ENCODE results near the gene HOXA4. TPM values are rescaled to one million over a fixed set of nuclear protein-coding genes. Genes with fewer than 3 reads are reported as not detected.

HOXA4 gene
- total RNA-seq, 1 donor from 2014 or later, result 0.30 TPM

DNA sequence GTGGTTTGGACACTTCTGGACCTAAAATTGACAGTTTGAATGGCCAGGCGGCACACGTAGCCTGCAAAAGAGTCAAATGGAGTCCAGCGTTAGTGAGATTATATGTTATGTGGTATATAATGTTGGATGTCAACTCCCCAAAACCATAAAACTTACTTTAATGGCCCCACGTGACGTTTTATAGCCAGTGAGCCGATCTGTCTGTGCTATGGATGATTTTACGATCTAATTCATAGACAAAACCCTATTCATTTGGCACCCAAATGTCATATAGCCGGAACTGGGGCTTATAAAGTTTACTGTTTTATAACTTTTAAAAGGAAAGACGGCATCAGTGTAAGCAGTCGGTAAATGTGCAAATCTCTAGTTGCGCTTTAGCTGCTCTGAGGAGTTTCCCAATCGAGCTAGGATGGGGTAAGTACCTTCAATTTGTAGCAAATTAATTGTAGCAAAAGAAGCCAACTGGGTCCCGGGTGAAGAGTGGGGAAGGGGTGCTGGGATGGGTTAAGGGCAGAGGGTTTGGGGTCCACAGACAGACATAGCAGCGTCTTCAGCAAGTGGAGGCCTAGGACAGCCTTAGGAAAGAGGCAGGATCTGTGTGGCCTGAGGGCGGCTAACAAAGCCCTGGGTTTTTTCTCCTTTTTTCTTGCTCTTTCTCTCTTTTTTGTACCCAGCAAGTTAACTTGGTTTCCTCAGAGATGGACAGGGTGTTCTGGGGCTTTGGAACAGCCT is 9.7 kb upstream of the HOXA4 start:
- Mint-ChIP-seq H3K36me3 (ENCODE audit: low read depth) (peaks cover 1% of the 10 kb centered on the region), H3K27ac (ENCODE audit: unreplicated experiment) (no peak overlapping the region), H3K27me3 (ENCODE audit: low read depth) (peaks cover 86% of the 10 kb centered on the region), H3K9me3 (ENCODE audit: low read depth) (no peaks in the 10 kb centered on the region), H3K4me3 (ENCODE audit: unreplicated experiment) (no peak overlapping the region), H3K4me1 (ENCODE audit: low read depth) (peaks cover 10% of the 10 kb centered on the region)
- no peak for DNase-seq (ENCODE audit: low spot score)
- TF ChIP-seq, protein P1, sequence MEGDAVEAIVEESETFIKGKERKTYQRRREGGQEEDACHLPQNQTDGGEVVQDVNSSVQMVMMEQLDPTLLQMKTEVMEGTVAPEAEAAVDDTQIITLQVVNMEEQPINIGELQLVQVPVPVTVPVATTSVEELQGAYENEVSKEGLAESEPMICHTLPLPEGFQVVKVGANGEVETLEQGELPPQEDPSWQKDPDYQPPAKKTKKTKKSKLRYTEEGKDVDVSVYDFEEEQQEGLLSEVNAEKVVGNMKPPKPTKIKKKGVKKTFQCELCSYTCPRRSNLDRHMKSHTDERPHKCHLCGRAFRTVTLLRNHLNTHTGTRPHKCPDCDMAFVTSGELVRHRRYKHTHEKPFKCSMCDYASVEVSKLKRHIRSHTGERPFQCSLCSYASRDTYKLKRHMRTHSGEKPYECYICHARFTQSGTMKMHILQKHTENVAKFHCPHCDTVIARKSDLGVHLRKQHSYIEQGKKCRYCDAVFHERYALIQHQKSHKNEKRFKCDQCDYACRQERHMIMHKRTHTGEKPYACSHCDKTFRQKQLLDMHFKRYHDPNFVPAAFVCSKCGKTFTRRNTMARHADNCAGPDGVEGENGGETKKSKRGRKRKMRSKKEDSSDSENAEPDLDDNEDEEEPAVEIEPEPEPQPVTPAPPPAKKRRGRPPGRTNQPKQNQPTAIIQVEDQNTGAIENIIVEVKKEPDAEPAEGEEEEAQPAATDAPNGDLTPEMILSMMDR (IDR thresholded peaks at IDR 0.05), result no peak

DNA sequence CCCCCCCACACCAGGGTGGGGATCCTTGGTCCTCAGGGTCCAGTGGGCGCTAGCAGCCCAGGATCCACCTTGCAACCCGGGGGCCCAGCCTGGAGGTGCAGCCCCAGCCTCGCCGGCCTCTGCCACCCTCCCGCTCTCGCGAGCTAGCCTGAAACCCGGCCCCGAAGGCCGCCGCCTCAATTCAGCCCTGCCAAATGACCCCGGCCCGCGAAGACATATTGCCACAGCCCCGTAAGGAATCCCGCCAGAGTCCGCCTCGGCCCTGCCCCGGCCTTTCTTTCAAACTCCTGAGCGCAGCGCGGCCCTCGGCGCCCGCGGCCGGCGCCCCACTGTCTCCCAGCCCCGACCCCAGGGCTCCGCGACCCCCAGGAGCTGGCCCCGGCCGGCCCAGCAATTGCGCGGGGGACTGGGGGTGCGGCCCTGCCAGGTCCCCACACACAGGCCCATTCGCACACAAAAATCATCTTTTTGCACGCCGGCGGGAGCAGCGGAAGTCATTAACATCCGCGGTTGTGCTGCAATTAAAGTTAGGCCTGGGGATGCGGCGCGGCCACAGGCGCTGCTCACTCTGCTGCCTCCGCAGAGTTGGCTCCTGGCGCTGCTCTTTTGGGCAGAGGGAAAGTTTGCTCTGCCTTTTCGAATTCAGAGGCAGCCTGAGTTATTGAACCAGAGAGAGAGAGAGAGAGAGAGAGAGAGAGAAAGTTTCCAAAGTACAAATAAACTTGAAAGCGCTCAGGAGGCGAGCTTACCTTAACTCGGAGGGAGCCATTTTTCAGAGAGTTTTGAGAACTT is 9.0 kb upstream of the HOXA4 start:
- Mint-ChIP-seq H3K27ac (ENCODE audit: unreplicated experiment) (no peak overlapping the region), H3K4me3 (ENCODE audit: unreplicated experiment) (no peak overlapping the region), H3K36me3 (ENCODE audit: low read depth) (peaks cover 1% of the 10 kb centered on the region), H3K27me3 (ENCODE audit: low read depth) (peaks cover 88% of the 10 kb centered on the region), H3K4me1 (ENCODE audit: low read depth) (peaks cover 10% of the 10 kb centered on the region), H3K9me3 (ENCODE audit: low read depth) (no peaks in the 10 kb centered on the region)
- TF ChIP-seq, protein P1 (IDR thresholded peaks at IDR 0.05), result no peak
- no peak for DNase-seq (ENCODE audit: low spot score)

DNA sequence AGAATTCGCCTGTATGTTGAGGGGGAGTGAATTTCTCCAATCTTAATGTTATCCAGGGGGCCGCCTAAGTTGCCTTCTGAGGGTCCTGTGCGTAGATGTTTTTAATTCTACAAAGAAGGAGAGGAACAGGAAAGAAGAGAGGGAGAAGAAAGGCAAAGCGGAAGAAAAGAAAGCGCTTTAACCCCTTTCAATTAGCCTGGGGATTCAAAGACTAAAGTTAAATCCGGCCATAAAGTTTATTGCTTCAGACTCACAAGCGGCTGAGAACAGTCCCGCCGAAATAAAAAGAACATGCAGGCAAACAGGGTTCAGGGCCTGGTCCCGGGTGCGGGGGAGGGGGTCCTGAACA is 8.4 kb upstream of the HOXA4 start:
- Mint-ChIP-seq H3K4me3 (ENCODE audit: unreplicated experiment) (no peak overlapping the region), H3K4me1 (ENCODE audit: low read depth) (peaks cover 10% of the 10 kb centered on the region)

DNA sequence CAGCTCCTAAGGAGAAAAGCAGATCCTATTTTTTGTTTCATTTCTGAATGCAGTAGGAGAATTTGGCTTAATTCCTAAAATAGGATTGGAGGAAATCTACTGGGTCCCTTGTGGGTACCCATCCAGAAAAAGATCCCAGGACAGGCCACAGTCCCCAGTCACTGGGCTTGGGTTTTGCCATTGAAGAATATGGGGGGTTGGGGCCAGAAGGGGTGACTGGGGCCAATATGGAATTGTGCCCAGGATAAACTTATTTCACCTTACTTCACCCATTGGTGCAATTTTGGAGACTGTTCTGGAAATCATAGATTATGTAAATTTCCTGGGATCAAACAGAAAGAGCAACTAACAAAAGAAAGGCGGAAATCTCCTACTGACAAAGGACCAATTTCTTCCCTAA is 7.9 kb upstream of the HOXA4 start:
- H3K4me1 Mint-ChIP-seq (ENCODE audit: low read depth), result peaks cover 8% of the 10 kb centered on the region
- H3K27me3 Mint-ChIP-seq (ENCODE audit: low read depth), result peaks cover 89% of the 10 kb centered on the region
- no peak for DNase-seq (ENCODE audit: low spot score)
- TF ChIP-seq, protein P1 (IDR thresholded peaks at IDR 0.05), result no peak
- H3K4me3 Mint-ChIP-seq (ENCODE audit: unreplicated experiment), result no peak overlapping the region
- no peaks in the 10 kb centered on the region for H3K9me3 Mint-ChIP-seq (ENCODE audit: low read depth)
- no peak overlapping the region for H3K27ac Mint-ChIP-seq (ENCODE audit: unreplicated experiment)
- H3K36me3 Mint-ChIP-seq (ENCODE audit: low read depth), result peaks cover 1% of the 10 kb centered on the region

More for the DNA sequence above, 8.4 kb upstream of the HOXA4 start:
- no peaks in the 10 kb centered on the region for H3K9me3 Mint-ChIP-seq (ENCODE audit: low read depth)
- peaks cover 1% of the 10 kb centered on the region for H3K36me3 Mint-ChIP-seq (ENCODE audit: low read depth)
- H3K27me3 Mint-ChIP-seq (ENCODE audit: low read depth), result peaks cover 88% of the 10 kb centered on the region
- TF ChIP-seq, protein P1 (IDR thresholded peaks at IDR 0.05), result no peak
- DNase-seq (ENCODE audit: low spot score), result no peak
- no peak overlapping the region for H3K27ac Mint-ChIP-seq (ENCODE audit: unreplicated experiment)

DNA sequence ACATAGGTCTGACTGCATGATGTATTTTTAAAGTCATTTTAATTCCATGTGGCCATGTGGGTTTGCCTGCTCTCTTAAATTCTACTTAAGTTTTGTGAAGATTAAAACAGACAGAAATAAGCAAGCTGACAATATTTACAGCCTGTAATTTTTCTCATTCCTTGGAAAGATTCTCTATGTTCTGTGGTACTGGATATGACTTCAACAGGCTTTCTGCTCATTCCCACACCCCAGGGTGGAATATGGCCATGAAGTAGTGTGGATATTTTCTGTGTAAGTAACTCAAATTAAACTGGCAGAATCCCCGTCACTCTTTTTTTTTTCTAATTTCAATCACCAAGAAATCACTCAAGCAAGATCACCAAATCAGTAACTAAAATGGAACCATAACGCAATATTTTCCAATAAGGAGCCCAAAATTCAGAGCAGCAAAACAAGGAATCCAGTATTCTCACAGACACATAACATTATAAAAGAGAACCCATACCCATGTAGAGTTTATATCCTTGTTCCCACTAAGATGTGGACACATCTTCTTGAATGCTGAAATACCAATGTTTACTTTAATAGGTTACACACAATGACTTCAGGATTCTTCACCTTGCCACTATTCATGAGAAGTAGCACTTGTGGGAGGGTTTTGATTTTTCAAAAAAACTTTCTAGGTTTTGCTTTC is 7.2 kb upstream of the HOXA4 start:
- peaks cover 92% of the 10 kb centered on the region for H3K27me3 Mint-ChIP-seq (ENCODE audit: low read depth)
- no peak overlapping the region for H3K27ac Mint-ChIP-seq (ENCODE audit: unreplicated experiment)
- no peaks in the 10 kb centered on the region for H3K9me3 Mint-ChIP-seq (ENCODE audit: low read depth)
- DNase-seq (ENCODE audit: low spot score), result no peak
- no peak overlapping the region for H3K4me3 Mint-ChIP-seq (ENCODE audit: unreplicated experiment)
- peaks cover 5% of the 10 kb centered on the region for H3K4me1 Mint-ChIP-seq (ENCODE audit: low read depth)
- TF ChIP-seq, protein P1 (IDR thresholded peaks at IDR 0.05), result no peak
- H3K36me3 Mint-ChIP-seq (ENCODE audit: low read depth), result peaks cover 1% of the 10 kb centered on the region

Measured in chondrocyte (in vitro differentiated cells).